Aorta (tissue), 5 donors: ENCODE measurements around the gene RPS3. TPM values are rescaled to one million over a fixed set of nuclear protein-coding genes. Genes with fewer than 3 reads are reported as not detected.

Source experiments
- ATAC-seq: fragments of 200-7000 bp; cut with Tn5 transposase; one replicate; pipeline ENCODE4 v1.9.1; 2022; ENCODE audit warnings: moderate library complexity; ENCODE audit not compliant: low FRiP score
- DNase-seq, 2 donors: peaks; one replicate each; pipeline ENCODE4 v3.0.0-alpha.2; 2020
- H3K27ac ChIP-seq, 2 donors: one replicate each; pipeline ENCODE4 v1.5.1; 2013; ENCODE audit warnings: low read length in 2 of 2, mild to moderate bottlenecking in 2 of 2, moderate library complexity in 2 of 2, control low read depth in 1 of 2, inconsistent platforms in 1 of 2, low read depth in 1 of 2
- H3K27me3 ChIP-seq, 2 donors: one replicate each; pipeline ENCODE4 v1.6.1; 2013; ENCODE audit warnings: control low read depth in 1 of 2, low read length in 1 of 2, mild to moderate bottlenecking in 1 of 2, moderate library complexity in 1 of 2; ENCODE audit not compliant: insufficient read depth in 2 of 2, control insufficient read depth in 1 of 2
- H3K36me3 ChIP-seq, 2 donors: one replicate each; pipeline ENCODE4 v1.6.1; 2013; ENCODE audit warnings: control low read depth in 1 of 2, low read length in 1 of 2, mild to moderate bottlenecking in 1 of 2; ENCODE audit not compliant: insufficient read depth in 2 of 2, control insufficient read depth in 1 of 2
- H3K4me1 ChIP-seq, 2 donors: one replicate each; pipeline ENCODE4 v1.6.1; 2013; ENCODE audit warnings: low read length in 2 of 2, control low read depth in 1 of 2, mild to moderate bottlenecking in 1 of 2, moderate library complexity in 1 of 2; ENCODE audit not compliant: insufficient read depth in 2 of 2, control insufficient read depth in 1 of 2
- H3K4me3 ChIP-seq, 2 donors: one replicate each; pipeline ENCODE4 v1.5.1; 2013; ENCODE audit warnings: low read length in 2 of 2, control low read depth in 1 of 2, mild to moderate bottlenecking in 1 of 2
- H3K9me3 ChIP-seq: one replicate; pipeline ENCODE4 v1.6.1; 2013; ENCODE audit warnings: mild to moderate bottlenecking, low read length; ENCODE audit not compliant: control insufficient read depth
- WGBS, 2 donors: extraction: QIAGEN DNeasy Blood & Tissue Kit; methylation state at CpG; one replicate each; pipeline ENCODE4 v1.1.7; 2013; 5-methylcytosine and 5-hydroxymethylcytosine counted together
- intact Hi-C, 2 donors: fragments of 100-400 bp; cut with DNase I; formaldehyde crosslinking; loops; one replicate each; pipeline versions ENCODE4 v1.14.2 to v1.15.0; 2022
- polyA plus RNA-seq, 2 donors: library from polyadenylated mRNA; stranded (reverse); fragments of 200-250 nt; gene quantifications; one replicate each; pipeline ENCODE4 v1.2.3, GENCODE V29; 2013
- total RNA-seq, 2 donors: library from RNA; stranded (reverse); fragmentation: NEBNext Ultra II Directional; extraction: Animal tissue kit (Norgen Biotek cat#: 25700); gene quantifications; one replicate each; pipeline ENCODE4 v1.2.1, GENCODE V29; 2021
- donor health status: healthy with polysubstance abuse.
- donor health status: Bipolar disorder and iron deficiency.
- donor health status: DM: no; HTN: no; CAD: no.
- donor health status: DM: no; HTN: no; CAD: no.
- donor health status: DM: yes; HTN: yes; CAD: no.

RPS3 gene
- total and polyA plus RNA-seq, 4 donors, result 1,466 to 3,688 (median 1,894) TPM

DNA sequence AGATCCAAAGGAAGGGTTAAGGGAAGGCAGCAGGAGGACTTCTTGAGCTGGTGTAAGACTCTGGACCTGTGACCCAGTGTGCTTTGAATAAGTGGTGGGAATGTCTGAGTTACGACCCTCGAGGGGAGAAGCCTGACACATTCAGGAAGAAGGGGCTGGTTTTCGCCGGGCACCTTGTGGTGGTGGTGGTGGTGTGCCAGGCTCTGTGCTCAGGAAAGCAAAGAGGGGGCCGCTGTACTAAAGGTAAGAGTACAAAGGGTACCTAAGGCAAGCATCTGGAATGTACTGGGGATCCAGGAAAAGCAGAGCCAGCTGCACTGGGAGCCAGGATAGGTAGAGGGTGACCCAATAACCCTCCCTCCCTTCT lies 27.4 kb downstream of the RPS3 start:
- 88 to 91% methylated on average over 5 of the region's 5 CpGs for WGBS, 2 donors
- Histone ChIP-seq H3K36me3 (no peaks in the 10 kb centered on the region), H3K9me3 (no peaks in the 10 kb centered on the region), H3K4me1 (no peaks in the 10 kb centered on the region), H3K4me3 (no peak overlapping the region), H3K27ac (no peak overlapping the region), H3K27me3 (no peaks in the 10 kb centered on the region)
- DNase-seq (peak in 1 of 2 donors; percentile 43), ATAC-seq (no peak)
- intact Hi-C loops, result no loop called here

DNA sequence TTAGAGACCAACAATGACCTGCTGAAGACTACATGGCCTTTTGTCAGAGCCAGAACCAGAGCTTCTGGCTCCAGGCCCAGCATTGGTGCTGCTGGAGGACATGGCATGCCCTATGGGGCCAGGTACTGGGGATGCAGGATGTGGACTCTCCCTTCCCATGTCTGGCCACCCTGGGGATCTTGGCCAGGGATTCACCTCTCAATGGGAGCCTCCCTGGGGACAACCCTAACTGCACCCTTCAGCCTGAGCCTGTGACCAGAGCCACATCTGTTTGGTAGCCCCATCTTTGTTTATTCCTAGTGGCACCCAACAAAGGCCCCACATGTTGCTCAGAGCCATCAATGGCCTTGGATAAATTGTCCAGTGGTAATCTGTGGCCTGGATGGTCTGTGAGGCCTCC lies 27.9 kb downstream of the RPS3 start:
- H3K27me3 ChIP-seq, result no peaks in the 10 kb centered on the region
- ATAC-seq (no peak), DNase-seq (peak in 1 of 2 donors; percentile 43)
- no peak overlapping the region for H3K4me3 ChIP-seq
- intact Hi-C loops, result no loop called here
- H3K36me3 ChIP-seq, result no peaks in the 10 kb centered on the region
- no peaks in the 10 kb centered on the region for H3K9me3 ChIP-seq
- H3K27ac ChIP-seq, result no peak overlapping the region
- H3K4me1 ChIP-seq, result no peaks in the 10 kb centered on the region

- no peaks in the 10 kb centered on the region for H3K36me3 ChIP-seq
- H3K4me3 ChIP-seq, result no peak overlapping the region
- H3K9me3 ChIP-seq, result no peaks in the 10 kb centered on the region
- peak; percentile 90 for ATAC-seq
- H3K27me3 ChIP-seq, result no peaks in the 10 kb centered on the region
- WGBS, 2 donors, result 31 to 47% methylated on average over 32 of the region's 32 CpGs
- no peaks in the 10 kb centered on the region for H3K4me1 ChIP-seq
- intact Hi-C loops, result no loop called here
- peak overlapping the region in 1 of 2 donors; percentile 71 for H3K27ac ChIP-seq
- DNase-seq, result peak; percentile 95
Observed at GRCh38 chr11:75428281-75428724, 29.0 kb downstream of the RPS3 start.

DNA sequence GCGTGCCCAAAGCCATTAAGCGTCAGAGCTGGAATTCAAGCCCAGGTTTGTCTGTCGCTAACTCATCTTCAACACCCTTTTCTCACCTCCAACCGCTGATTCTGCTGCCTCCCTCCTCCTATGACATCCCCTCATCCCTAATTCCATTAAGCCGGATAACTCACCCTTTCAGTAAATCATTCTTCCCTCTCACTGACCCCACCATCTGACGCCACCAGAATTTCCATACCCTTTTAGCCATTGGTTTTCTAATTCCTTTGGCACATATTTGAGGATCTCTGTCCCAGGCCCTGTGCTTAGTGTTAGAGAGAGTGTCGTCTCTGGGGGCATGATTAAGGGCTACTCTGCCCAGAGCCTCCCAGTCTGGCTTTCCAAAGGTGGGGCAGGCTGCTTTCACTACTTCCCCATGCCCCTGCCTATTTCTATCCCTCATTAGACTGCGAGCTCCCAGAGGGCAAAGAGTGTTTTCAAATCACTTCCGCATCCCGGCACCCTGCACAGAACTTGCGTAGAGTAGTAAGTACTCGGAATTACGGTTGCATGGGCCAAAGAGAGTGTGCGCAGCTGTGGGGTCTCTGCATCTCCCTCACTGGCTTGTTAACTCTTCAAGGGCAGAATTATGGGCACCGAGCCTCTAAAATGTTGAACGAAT lies 29.8 kb downstream of the RPS3 start:
- DNase-seq (peak; percentile 34 to 36), ATAC-seq (no peak)
- intact Hi-C loops, result no loop called here
- Histone ChIP-seq H3K4me3 (no peak overlapping the region), H3K27ac (peak overlapping the region in 1 of 2 donors; percentile 71), H3K9me3 (no peaks in the 10 kb centered on the region), H3K36me3 (no peaks in the 10 kb centered on the region), H3K27me3 (no peaks in the 10 kb centered on the region), H3K4me1 (no peaks in the 10 kb centered on the region)
- whole genome bisulfite sequencing, 2 donors, result 79 to 84% methylated on average over 16 of the region's 16 CpGs

GRCh38 chr11:75429641-75429901 lies 30.3 kb downstream of the RPS3 start:
- intact Hi-C loops, result no loop called here
- WGBS, 2 donors, result 23 to 24% methylated on average over 15 to 25 of the region's 25 CpGs
- DNase-seq, result no peak
- Histone ChIP-seq H3K4me3 (no peak overlapping the region), H3K27me3 (no peaks in the 10 kb centered on the region), H3K9me3 (no peaks in the 10 kb centered on the region), H3K27ac (no peak overlapping the region), H3K4me1 (no peaks in the 10 kb centered on the region), H3K36me3 (no peaks in the 10 kb centered on the region)
- ATAC-seq, result no peak

DNA sequence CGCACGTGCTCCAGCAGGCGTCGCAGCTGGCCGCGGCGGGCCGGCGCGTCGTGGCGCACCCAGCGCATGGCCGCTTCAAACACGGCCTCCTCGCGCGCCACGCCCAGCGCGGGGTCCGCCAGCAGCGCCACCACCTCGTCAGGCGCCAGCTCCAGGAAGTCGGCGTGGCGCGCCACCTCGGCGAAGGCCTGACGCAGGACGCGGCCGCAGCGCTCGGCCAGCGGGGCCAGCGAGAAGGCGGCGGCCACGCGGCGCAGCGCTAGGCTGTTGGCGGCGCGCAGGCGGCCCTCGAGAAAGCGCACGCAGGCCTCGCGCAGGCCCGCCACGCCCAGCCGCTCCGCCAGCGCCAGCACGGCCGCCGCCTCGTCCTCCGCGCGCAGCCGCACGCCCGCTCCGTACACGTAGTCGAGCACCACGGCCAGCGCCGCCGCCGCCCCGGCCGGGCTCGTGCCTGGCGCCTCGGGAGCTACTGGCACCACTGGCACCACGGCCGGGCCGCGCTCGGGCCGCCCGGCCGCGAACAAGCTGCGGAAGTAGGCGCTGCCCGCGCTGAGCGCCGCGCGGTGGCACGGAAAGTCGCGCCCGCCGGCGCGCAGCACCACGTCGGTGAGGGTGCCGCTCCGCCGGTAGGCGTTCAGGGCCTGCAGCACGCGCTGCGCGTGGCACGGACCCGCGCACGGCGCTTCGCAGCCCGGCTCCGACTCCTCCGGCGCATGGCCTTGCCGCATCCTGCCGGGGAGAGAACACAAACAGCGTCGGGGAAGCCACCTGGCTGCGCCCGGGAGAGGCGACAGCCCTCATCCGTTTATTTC lies 30.8 kb downstream of the RPS3 start:
- ATAC-seq (peak; percentile 13), DNase-seq (peak; percentile 86 to 91)
- intact Hi-C loops, result no loop called here
- Histone ChIP-seq H3K27me3 (no peaks in the 10 kb centered on the region), H3K9me3 (no peaks in the 10 kb centered on the region), H3K27ac (no peak overlapping the region), H3K36me3 (no peaks in the 10 kb centered on the region), H3K4me1 (no peaks in the 10 kb centered on the region), H3K4me3 (no peak overlapping the region)
- 1% methylated on average over 58 to 134 of the region's 134 CpGs for WGBS, 2 donors

GRCh38 chr11:75430714-75431532 lies 31.6 kb downstream of the RPS3 start:
- H3K27me3 ChIP-seq, result no peaks in the 10 kb centered on the region
- no peaks in the 10 kb centered on the region for H3K36me3 ChIP-seq
- DNase-seq (peak; percentile 43 to 61), ATAC-seq (no peak)
- intact Hi-C loops, result no loop called here
- no peaks in the 10 kb centered on the region for H3K4me1 ChIP-seq
- H3K9me3 ChIP-seq, result no peaks in the 10 kb centered on the region
- no peak overlapping the region for H3K27ac ChIP-seq
- no peak overlapping the region for H3K4me3 ChIP-seq
- WGBS, 2 donors, result 30 to 35% methylated on average over 32 of the region's 32 CpGs

DNA sequence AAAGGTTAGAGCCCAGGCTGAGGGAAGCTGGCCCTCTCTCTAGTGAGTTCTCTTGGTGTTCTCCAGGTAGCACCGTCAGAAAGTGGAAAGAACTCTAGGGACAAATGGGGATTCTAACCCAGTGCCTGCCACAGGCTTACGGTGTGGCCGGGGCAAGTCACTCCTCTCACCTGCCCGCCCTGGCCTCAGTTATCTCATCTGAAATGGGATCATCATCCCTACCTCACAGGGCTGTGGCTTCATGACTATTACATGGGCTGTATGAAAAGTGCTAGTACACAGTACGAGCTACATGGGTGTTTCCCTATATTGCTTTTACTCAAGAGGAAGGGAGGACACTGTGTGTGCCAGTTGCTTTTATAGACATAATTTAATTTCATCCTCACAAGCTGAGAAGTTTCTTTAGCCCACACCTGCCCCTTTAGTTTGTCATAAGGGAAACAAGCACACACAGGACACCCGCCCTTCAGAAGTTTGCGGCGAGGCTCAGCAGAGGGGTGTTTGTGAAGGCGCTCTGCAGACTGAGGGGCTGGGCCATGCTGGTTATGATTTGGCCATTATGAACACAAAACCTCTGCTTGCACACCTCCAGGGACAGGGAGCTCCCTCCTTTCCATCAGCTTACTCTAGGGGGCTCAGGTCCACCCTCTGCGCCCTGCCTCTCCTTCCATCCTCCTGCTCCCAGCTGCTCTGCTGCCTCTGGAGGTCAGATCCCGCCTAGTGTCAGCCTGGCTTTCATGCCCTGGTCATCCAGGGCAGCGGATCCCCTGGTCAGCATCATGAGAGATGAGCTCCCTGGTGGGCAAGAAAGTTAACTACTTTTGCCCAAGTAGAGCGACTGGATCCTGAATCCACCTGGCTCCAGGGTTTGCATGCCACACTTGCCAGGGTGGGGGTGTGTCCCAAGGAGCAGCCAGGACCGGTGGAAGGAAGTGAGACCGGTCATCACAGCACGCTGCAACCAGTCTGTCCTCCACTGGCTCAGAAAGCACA lies 32.5 kb downstream of the RPS3 start:
- Histone ChIP-seq H3K4me3 (no peak overlapping the region), H3K4me1 (no peaks in the 10 kb centered on the region), H3K27ac (no peak overlapping the region), H3K36me3 (no peaks in the 10 kb centered on the region), H3K27me3 (no peaks in the 10 kb centered on the region), H3K9me3 (no peaks in the 10 kb centered on the region)
- 61 to 65% methylated on average over 16 of the region's 16 CpGs for WGBS, 2 donors
- intact Hi-C loops, result no loop called here
- DNase-seq, result peak in 1 of 2 donors; percentile 67
- ATAC-seq, result no peak
